HG02642 (cell line): Measurements from ENCODE around the gene STOM.
"Not testable (repeated sequence)": the region's sequence is repeated elsewhere in the genome, so short reads cannot be mapped to it uniquely, and the experiment has no call there.

Experiments
- ATAC-seq: cut with Tn5 transposase; IDR thresholded peaks from one replicate; pipeline ENCODE4 v1.9.1; 2021; ENCODE audit warnings: mild to moderate bottlenecking; ENCODE audit not compliant: unreplicated experiment, poor library complexity

Gene STOM

DNA sequence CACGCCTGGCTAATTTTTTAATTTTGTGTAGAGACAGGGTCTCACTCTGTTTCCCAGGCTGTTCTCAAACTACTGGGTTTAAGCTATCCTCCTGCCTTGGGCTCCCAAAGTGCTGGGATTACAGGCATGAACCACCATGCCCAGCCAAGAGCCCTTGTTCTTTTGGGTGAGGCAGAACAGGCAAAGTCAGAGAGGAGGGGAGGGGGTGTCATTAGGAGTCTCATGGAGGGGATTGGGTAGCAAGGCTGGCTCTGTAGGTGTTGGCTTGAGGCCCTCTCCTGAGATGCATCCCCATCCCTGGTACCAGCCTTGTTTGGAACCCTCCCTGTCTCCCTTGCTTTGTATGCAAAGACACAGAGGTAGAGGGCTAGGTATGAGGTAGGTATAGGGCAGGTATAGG, 78.0 kb downstream of the STOM start:
- ATAC-seq, result no peak

GRCh38 chr9:121291536-121291935, 78.5 kb downstream of the STOM start:
- not testable (repeated sequence) for ATAC-seq

- ATAC-seq, result no peak
Observed at GRCh38 chr9:121289772-121290370, 80.2 kb downstream of the STOM start.

- no peak for ATAC-seq
Observed at GRCh38 chr9:121289026-121289771, 80.9 kb downstream of the STOM start.
